ENCODE data around the gene NOPCHAP1.
"Not testable (repeated sequence)": the region's sequence is repeated elsewhere in the genome, so short reads cannot be mapped to it uniquely, and the experiment has no call there.

The NOPCHAP1 gene, protein sequence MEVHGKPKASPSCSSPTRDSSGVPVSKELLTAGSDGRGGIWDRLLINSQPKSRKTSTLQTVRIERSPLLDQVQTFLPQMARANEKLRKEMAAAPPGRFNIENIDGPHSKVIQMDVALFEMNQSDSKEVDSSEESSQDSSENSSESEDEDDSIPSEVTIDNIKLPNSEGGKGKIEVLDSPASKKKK

DNA sequence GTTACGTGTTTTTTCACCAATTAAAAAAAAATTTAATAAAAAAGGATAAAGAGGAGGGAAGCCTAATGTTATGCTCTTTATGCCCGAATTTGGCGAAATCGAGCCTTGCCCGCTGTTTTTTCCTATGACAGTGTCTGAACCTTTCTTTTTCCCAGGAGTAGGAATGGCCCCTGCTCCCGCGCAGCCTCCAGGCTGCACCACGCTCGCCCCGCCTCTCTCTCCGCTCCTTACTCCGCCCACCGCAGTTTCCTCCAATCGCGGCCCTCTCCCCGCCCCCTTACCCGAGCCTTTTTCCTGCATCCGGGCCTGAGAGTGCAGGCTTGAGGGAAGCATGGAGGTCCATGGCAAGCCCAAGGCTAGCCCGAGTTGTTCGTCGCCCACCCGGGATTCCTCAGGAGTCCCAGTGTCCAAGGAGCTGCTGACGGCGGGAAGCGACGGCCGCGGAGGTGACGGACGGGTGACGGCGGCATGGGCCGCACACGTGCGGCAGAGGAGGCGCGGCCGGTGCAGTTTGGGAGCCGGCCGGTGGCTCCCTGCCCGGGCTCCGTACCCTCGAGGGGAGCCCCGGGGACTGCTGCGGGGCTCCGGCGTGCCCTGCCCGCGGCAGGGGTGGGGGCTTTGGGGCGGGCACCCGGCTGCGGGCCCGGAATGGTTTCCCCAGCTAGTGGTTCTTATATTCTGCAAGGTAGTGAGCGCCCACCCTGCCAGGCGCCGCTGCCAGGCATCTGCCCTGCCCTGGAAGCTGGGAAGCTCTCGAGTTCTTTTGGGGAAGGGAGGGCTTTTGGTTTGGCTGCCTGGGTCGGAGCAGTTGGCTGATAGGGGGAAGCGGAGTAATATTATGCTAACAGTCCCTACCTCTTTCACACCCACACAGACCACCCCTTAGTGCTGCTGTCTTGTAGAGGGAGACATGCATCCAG lies at the start of gene NOPCHAP1:
TSS of gene NOPCHAP1 (plus strand) at position 295 of the 920 bp plus-strand sequence. CDS start at position 332, 37 bp downstream.
- peak; percentile 65 to 75 for DNase-seq (ENCODE audit: low read depth in 2 of 2)

DNA sequence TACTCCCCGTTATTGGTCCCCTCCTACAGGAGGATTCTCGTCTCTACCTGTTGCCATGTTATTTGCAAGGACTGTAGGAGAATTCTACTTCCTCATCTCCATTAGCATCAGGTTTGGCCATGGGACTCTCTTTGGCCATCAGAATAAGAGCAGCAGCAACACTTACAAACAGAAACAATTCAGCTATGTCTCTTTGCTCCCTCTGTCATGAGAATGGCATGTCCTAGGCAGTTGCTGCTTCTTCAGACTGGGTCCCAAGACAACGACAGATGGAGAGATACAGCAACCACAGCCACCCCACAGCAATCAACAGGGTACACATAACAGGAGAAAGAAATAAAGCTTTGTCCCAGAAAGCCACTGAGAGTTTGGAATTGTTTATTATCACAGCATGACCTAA lies 47.7 kb upstream of the NOPCHAP1 start:
- DNase-seq (ENCODE audit: low read depth in 2 of 2): no peak

DNA sequence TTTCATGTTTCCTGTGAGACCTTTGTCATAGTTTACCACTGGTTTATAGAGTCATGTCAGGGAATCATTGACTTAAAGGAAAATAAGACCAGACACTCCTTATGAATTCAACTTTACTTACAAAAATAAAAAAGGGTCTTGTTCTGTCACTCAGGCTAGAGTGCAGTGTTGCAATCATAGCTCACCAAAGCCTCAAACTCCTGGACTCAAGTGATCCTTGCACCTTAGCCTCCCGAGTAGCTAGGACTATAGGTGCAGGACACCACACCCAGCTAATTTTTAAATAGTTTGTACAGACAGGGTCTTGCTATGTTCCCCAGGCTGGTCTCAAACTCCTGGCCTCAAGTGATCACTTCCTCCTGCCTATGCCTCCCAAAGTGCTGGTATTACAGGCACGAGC lies 47.0 kb upstream of the NOPCHAP1 start:
- DNase-seq (ENCODE audit: low read depth in 2 of 2): no peak

DNA sequence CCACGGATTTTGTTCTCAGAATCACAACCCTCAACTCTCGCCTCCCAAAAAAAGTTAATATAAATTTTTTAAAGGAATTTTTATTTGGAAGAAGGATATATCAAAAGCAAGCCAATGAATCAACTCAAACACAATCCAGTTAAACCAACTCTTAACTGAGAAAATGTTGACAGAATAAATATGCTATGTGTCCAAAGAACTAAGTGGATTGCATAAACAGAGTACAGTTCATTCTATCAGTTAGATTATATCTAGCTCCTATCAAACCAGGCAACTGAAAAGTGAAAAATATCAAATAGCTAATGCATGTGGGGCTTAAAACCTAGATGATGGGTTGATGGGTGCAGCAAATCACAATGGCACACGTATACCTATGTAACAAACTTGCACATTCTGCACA lies 44.7 kb upstream of the NOPCHAP1 start:
- no peak for DNase-seq (ENCODE audit: low read depth in 2 of 2)

DNA sequence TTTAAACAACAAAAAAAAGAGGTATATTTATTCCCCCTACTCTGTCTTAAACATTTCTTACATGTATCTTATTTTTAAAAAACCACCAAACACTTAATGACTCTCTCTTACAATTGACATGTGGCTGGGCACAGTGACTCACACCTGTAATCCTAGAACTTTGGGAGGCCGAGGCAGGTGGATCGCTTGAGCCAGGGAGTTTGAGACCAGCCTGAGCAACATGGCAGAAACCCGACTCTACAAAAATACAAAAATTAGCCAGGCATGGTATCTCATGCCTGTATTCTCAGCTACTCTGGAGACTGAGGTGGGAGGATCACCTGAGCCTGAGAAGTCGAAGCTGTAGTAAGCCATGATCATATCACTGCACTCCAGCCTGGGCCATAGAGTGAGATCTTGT lies 44.0 kb upstream of the NOPCHAP1 start:
- no peak for DNase-seq (ENCODE audit: low read depth in 2 of 2)

DNA sequence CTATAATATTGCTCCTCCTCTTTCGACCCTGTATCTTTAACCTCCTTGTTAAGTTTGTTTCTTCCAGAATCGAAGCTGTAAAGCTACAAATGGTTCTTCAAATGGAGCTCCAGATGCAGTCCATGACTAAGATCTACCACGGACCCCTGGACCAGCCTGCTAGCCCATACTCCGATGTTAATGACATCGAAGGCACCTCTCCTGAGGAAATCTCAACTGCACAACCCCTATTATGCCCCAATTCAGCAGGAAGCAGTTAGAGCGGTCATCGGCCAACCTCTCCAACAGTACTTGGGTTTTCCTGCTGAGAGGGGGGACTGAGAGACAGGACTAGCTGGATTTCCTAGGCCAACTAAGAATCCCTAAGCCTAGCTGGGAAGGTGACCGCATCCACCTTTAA lies 42.7 kb upstream of the NOPCHAP1 start:
- not testable (repeated sequence) for DNase-seq (ENCODE audit: low read depth in 2 of 2)

DNA sequence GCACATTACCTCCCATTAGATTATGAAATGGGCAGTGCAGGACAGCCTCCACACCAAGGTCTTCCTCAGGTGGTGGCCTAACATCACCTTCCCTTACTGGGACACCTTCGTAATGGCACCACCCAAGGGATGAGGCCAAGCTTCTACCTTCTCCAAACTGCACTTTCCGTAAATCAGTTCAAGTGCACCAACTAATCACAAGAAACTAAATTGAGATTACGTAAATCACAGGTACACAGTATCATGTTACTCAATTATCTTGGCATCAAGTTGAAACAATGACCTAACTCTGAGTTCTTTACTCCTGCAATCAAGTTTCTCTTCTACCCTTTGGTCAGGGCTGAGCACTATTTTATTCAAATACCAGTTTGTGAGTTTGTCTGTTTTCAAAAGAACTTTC lies 41.9 kb upstream of the NOPCHAP1 start:
- no peak for DNase-seq (ENCODE audit: low read depth in 2 of 2)

DNA sequence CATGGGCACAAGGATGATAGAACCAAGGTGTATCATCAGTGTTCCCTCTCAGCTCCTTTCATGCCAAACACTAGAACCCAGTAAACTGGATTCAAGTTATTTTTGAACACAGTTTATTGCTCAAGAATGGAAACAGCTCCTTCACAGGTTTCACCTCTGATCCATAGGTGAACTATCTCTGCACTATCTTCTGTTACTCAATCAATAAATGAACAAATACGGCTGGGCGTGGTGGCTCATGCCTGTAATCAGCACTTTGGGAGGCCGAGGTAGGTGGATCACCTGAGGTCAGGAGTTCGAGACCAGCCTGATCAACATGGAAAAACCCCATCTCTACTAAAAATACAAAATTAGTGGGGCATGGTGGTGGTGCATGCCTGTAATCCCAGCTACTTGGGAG lies 37.4 kb upstream of the NOPCHAP1 start:
- not testable (repeated sequence) for DNase-seq (ENCODE audit: low read depth in 2 of 2)

DNA sequence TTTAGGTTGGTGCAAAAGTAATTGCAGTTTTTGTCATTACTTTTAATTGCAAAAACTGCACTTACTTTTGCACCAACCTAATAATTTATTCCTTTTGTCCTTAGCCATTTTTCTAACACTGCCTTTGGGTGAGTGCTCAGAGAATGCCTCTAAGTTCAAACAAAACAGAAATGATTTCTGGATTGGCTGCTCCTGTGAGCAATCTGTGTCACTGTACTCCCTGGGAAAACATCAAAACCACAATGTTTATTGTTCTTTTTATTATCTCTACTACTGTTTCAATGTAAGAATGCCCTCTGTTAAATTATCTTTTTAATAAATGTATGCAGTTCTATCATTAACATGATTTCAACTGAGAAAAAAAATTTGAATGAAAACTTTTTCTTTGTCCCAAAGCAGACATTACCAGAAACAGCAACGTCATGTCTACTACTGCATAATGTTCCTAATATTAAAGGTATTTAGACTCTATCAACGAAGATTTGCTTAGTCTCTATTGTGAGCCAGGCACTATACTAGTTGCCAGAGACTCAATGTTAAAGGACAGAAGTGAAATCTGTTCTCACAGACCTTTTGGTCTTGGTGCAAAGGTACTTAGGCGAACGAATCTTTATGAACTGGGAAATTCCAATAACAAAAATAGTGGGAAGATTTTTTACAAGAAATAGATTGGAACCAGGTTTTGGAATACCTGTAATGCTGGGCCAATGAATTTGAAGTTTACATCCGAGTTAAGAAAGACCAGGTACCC lies 34.2 kb upstream of the NOPCHAP1 start:
- DNase-seq (ENCODE audit: low read depth in 2 of 2): no peak

DNA sequence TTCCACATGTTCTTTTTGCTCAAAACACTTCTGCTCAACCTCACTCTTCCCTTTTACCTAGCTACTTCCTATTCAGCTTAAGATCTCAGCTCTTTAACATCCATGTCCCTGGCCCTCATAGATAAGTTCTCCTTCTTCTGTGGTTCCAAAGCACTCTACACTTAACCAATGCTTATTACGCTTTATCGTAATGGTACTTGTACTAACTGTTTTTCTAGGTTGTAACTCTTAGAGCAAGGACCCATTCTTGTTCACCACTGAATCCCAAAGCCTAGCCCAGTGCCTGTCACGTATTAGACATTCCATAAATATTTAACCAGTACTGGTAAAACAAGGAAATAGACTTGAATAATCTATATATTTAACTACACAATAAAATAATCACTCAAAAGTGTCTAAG lies 33.3 kb upstream of the NOPCHAP1 start:
- no peak for DNase-seq (ENCODE audit: low read depth in 2 of 2)

DNA sequence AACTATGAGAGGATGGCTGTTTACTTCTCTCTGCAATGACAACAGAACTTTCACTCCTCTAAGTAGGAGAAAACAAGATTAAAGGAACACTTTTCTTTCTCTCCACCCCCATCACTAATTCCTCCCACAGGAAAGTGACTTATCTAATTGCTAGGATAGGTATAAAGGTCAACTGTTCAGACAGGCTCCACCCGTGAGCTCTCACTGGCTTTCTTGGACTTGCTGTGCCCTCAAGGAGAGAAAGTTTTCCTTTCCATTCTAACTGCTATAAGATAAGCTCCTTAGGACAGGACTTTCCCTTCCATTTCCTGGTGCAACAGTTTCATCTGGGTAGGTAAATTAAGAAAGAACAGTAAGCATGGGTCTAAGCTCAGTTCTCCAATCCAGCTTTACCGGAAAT lies 32.8 kb upstream of the NOPCHAP1 start:
- DNase-seq (ENCODE audit: low read depth in 2 of 2): no peak

DNA sequence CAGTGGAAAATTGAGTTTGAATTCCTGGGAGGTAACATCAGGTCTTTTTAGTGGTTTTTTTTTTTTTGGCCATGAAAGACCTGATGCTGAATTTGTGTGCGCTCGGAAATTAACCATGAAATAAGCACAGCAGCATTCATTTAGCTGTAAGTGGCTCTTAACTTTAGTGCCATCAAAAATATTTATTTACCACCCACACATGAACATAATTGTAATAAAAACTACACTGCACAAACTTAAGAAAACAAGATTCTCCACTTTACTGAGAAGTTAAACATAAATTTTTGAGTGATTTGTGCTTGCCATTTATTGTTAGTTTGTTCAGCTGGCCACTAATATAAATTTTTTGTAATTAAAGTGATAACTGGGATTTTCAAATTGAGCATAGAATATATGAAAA lies 30.4 kb upstream of the NOPCHAP1 start:
- no peak for DNase-seq (ENCODE audit: low read depth in 2 of 2)

DNA sequence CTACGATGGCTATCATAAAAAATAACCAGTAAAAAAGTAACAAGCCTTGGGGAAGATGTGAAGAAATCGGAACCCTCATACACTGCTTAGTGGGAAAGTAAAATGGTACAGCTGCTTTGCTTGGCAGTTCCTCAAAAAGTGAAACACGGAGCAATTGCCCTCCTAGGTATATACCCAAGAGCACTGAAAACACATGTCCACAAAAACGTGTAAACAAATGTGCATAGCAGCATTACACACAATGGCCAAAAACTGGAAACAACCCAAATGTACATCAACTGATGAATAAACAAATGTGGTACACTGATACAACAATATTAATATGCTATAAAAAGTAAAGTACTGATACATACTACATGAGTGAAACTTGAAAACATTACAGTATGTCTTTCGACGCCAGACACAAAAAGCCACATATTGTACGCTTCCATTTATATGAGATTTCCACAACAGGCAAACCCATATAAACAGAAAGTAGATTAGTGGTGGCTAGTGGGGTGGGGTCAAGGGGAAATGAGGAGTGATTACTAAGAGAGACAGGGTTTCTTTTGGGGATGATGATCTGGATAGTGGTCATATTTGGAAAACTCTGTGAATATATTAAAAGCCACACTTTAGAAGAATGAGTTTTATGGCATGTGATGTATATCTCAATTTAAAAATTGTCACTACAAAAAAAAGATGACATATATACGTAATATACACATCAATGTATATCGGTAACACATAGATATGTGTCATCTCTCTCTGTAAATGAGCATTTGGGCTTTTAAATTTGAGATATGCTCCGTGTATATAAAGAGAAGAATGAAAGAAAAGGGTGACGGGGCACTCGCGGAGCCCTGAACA lies 29.0 kb upstream of the NOPCHAP1 start:
- no peak for DNase-seq (ENCODE audit: low read depth in 2 of 2)

DNA sequence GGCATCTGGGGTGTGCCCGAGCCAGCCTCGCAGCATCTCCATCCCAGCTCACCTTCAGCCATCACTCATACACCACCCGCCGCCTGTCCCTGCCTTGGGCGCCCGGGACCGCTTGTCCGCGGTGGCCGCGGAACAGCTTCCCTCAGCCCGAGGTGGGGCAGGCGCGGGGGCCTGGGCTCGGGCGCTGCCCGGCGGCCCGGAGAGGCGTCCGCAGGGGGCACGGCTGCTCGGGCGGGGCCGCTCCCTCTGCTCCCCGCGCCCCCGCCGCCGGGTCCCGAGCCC lies 28.5 kb upstream of the NOPCHAP1 start:
- no peak for DNase-seq (ENCODE audit: low read depth in 2 of 2)

DNA sequence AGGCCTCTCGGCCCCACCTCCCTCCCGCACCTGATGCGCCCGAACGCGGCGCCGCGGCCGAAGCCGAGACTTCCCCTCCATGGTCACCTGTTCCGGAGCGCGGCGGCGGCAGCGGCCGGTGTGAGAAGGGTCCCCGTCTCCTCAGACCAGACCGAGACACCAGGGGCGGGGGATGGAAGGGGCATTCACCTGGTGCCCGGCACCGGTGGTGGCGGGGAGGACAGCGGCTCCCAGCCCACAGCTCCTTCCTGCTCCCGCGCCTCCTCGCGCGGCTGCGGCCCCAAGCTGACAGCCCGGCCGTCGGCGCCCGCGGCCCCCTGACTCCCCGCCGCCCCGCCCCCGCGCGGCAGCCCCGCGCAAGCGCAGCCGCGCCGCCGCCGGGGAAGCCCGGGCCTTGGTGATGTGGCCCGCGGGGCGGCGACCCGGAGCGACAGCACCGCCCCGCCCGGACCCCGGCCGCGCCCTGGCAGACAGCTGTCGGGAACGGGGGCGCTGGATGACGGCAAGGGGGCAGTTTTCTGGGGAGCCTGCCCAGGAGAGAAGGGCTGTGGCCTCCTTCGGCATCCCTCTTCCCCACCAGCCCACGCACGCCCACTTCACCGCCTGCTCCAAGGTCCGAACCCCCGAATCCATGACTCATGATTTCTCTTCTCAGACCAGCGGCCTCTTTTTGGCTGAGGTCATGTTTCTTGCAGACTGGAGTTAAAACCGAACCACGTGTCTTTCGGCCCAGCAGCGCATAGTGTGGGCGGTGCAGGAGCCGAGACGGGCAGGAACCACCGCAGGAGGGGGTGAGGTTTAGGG lies 27.9 kb upstream of the NOPCHAP1 start, which contains the start of gene SLC41A2:
TSS of gene SLC41A2 (minus strand) at position 290 of the 804 bp plus-strand sequence. CDS start 29,763 bp downstream, outside the sequence.
- peak; percentile 72 to 79 for DNase-seq (ENCODE audit: low read depth in 2 of 2)

DNA sequence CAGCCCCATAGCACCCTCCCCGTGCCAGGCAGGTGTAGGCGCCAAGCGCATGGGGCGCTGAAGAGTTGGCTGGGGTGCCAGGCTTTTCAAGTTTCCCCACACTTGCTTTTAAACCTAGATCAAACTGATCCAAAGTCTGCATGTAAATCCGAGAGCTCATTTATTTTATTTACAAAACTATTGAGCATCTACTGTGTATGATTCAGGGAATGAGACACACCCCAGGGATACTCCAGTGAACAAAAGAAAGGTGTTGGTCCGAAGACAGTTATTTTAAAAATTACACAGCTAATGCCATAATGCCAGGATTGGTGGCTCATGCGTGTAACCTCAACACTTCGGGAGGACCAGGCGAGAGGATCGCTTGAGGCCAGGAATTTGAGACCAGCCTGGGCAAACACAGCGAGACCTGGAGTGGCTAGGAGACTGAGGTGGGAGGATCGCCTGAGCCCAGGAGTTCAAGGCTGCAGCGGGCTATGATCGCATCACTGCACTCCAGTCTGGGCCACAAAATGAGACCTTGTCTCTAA lies 27.2 kb upstream of the NOPCHAP1 start:
- DNase-seq (ENCODE audit: low read depth in 2 of 2): no peak

DNA sequence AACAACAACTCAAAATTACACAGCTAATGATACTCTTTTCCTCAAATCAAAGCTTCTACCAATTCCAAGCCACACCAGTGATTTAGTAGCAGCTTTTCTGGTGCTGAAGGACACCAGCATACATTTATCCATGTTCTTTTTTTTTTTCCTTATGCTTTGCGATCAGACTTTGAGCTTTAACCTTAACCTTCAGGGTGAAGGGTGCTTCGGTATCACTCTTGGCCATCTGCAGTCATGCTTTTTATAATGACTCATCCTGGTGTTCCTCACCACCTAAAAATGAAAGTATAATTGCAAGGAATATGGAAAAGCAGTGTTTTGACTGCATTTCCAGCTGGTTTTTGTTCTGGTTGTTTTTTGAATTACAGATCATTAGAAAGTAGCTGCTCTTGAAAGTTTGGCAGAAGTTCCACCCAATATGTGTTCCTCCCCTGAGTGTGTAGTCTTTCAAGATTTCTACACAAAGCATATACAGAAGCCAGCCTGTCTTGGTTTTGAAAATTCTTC lies 26.7 kb upstream of the NOPCHAP1 start:
- no peak for DNase-seq (ENCODE audit: low read depth in 2 of 2)

DNA sequence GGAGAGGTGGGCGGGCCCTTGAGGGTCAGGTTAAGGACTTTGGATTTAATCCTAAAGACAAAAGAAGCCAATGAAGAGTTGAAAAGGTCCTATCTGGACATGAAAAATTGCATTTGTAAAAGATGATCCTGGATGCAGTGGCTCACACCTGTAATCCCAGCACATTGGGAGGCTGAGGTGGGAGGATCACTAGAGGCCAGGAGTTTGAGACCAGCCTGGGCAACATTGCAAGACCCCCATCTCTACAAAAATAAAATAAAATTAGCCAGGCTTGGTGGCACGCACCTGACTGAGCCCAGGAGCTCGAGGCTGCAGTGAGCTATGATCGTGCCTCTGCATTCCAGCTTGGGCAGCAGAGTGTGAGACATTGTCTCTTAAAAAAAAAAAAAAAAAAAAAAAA lies 25.7 kb upstream of the NOPCHAP1 start:
- DNase-seq (ENCODE audit: low read depth in 2 of 2): no peak

DNA sequence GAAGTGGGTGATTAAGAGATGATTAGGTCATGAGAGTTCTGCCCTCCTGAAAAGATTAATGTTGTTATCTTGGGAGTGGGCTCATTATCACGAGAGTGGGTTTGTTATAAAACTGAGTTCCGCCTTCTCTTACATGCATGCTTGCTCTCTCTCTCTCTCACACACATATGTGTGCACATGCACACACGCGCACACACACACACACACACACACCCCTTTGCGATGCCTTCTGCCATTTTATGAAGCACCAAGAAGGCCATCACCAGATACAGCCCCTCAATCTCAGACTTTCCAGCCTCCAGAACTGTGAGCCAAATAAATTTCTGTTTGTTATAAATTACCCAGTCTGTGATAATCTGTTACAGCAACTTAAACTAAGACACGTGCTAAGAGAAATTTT lies 22.4 kb upstream of the NOPCHAP1 start:
- DNase-seq (ENCODE audit: low read depth in 2 of 2): no peak

DNA sequence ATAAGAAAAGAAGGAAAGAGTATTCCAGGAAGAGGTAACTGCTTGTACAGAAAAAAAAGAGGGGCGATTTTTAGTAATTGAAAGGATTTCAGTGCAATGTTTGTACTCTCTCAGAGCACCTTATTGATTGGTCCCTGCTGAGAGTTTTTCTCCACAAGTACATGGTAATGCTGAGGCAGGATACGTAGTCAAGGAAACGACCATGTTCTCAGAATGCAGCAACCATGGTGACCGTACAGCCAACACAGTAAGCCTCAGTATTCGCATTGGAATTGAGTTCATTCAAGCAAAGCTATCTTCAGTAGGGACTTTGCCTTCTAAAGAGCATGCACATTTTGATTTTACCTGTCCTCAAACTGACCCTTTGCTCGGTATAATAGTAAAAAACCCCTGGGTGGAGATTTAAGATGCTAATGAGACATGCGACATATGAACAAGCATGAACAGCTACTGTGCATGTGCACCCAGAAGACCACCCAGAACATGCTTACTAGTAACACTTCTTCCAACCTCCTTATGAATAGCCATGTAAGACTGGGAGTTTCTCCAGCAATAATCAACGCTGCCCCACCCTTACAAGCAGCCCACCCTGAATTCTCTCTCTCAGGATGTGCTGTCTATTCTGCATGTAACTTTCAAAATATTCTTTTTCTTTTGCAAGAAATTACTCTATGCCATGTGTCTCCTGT lies 21.8 kb upstream of the NOPCHAP1 start:
- DNase-seq (ENCODE audit: low read depth in 2 of 2): no peak
